ENCODE measurements around the gene REN. TPM values are rescaled to one million over a fixed set of nuclear protein-coding genes. Genes with fewer than 3 reads are reported as not detected.

Gene REN
- total RNA-seq, 2 experiments from 2014 or later = not detected

DNA sequence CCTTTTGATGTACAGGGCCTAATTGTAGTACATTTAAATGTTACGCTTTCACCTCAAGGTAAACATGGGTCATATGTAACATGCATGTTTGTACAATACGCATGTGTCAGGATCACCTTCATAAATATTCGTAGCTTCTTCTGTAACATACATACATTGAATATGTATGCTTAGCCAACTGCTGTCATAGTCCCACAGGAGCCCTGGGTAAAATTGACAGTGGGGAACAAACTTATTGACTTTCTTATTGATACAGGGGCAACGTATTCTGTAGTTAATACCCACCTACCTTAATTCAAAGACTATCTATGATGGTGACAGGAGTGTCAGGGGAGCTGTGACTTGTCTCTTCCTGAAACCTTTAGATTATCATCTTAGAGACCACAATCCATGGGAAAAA lies 3.7 kb upstream of the REN start:
- CTCF ChIA-PET = interaction anchor here (0.7 to 8.7 kb wide), 2 partner anchors 37 to 229 kb away, joined by 3 to 68 read pairs; no protein-coding TSS in a partner anchor
- no peaks in the 10 kb centered on the region for H3K4me1 Mint-ChIP-seq (ENCODE audit: low read depth)
- DNase-seq = no peak
- no peak overlapping the region for H3K4me3 Mint-ChIP-seq
- peaks cover 7% of the 10 kb centered on the region for H3K27me3 Mint-ChIP-seq
- H3K36me3 Mint-ChIP-seq = peaks cover 11% of the 10 kb centered on the region
- intact Hi-C loops (cut with micrococcal nuclease) = no loop called here
- H3K27ac Mint-ChIP-seq = no peak overlapping the region
- POLR2A ChIA-PET = no interaction called here
- H3K9me3 Mint-ChIP-seq = peaks cover 46% of the 10 kb centered on the region

DNA sequence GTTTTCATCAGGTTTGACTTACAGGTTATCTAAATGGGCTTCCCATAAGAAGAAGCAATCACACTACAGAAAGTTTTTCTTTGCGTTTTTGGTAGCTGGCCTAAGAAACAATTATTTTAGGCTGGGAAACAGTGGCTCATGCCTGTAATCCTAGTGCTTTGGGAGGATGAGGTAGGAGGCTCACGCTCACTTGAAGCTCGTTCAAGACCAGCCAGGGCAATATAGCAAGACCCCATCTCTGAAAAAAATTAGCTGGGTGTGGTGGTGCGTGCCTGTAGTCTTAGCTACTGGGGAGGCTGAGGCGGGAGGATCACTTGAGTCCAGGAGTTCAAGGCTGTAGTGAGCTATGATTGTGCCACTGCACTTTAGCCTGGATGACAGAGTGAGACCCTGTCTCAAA lies 1.6 kb upstream of the REN start:
- H3K27ac Mint-ChIP-seq = no peak overlapping the region
- ChIA-PET POLR2A (no interaction called here), CTCF (interaction anchor here (0.6 to 8.7 kb wide), 5 partner anchors 39 to 640 kb away, joined by 3 to 90 read pairs (median 68); partner anchors contain the start of gene PLEKHA6)
- DNase-seq = no peak
- peaks cover 46% of the 10 kb centered on the region for H3K9me3 Mint-ChIP-seq
- no peaks in the 10 kb centered on the region for H3K4me1 Mint-ChIP-seq (ENCODE audit: low read depth)
- H3K27me3 Mint-ChIP-seq = peaks cover 5% of the 10 kb centered on the region
- H3K4me3 Mint-ChIP-seq = no peak overlapping the region
- peaks cover 11% of the 10 kb centered on the region for H3K36me3 Mint-ChIP-seq
- intact Hi-C loops (cut with micrococcal nuclease) = no loop called here

DNA sequence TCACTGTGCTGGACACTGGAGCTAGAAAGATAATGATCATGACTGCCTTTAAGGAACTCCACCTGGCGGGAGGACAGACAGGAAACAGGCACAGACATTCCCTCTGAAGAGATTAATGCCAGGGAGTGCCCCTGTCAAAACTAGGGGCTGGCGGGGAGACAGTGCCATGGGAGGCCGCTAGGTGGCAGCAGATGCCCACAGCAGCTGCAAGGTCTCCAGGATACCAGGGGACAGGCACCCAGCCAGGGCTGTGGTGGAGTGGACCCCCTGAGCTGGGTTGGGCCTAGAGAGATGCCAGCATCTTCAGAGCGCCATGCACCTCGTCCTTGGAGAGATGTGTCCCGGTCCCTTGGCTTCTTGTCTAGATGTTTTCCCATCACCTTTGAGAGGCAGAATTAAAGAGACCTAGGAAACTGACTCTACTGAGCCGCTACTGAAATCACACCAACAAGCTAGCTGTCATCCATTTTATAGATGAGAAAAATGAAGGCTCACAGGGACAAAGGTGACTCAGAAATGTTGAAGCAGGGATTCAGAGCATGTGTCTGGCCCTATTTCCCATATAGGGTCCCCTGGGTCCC lies 3.6 kb downstream of the REN start:
- no peaks in the 10 kb centered on the region for H3K4me1 Mint-ChIP-seq (ENCODE audit: low read depth)
- peaks cover 6% of the 10 kb centered on the region for H3K27me3 Mint-ChIP-seq

DNA sequence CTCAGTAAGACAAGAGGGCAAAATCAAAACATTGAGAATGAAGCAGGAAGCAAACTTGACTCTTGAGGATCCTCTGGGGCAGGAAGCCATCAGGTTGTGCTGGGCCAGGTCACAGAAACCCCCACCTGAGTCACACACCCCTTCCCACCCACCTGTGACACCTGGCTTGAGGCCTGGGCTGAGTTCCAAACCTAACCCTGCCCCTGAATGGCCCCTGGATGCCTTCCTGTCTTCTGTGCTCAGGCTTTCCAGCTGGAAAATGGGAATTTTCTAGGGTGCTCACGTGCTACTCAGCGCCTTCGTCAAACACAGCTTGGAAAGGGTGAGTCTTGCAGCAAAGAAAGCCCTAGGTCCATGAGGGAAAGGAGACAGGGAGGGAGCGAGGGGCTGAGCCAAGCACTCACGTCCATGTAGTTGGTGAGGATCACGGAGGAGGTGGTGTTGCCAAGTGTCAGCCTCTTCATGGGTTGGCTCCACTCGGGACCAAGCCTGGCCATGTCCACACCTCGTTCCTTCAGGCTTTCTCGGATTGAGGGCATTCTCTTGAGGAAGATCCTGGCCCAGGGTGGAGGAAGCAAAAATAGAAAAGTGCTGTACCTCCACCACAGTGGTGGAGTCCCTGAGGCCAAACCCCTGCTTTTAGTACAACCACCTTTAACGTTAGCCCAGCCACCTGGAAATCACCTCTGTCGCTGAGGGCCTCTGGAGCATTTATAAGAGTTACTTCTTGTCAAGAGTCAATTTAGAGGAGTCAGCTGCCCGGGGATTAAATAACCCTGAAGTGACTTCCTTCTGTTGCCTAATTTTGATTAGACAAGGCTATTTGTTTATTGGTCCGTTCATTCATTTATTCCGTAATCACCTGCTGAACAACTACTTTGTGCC lies 4.3 kb downstream of the REN start:
- DNase-seq = no peak
- H3K4me1 Mint-ChIP-seq (ENCODE audit: low read depth) = no peaks in the 10 kb centered on the region
- H3K4me3 Mint-ChIP-seq = no peak overlapping the region
- peaks cover 6% of the 10 kb centered on the region for H3K27me3 Mint-ChIP-seq
- H3K27ac Mint-ChIP-seq = no peak overlapping the region
- ChIA-PET CTCF (interaction anchor here (0.6 to 8.7 kb wide), 25 partner anchors 10 to 330 kb away, joined by 3 to 90 read pairs (median 4); partner anchors contain the start of gene PLEKHA6), POLR2A (no interaction called here)
- no peaks in the 10 kb centered on the region for H3K36me3 Mint-ChIP-seq
- intact Hi-C loops (cut with micrococcal nuclease) = loop anchor here (1.0 to 2.0 kb wide), 4 partner anchors 45 to 341 kb away; no protein-coding TSS in a partner anchor
- no peaks in the 10 kb centered on the region for H3K9me3 Mint-ChIP-seq

More for the DNA sequence above, 3.6 kb downstream of the REN start:
- Mint-ChIP-seq H3K9me3 (peaks cover 5% of the 10 kb centered on the region), H3K4me3 (no peak overlapping the region), H3K27ac (no peak overlapping the region), H3K36me3 (no peaks in the 10 kb centered on the region)
- ChIA-PET POLR2A (no interaction called here), CTCF (interaction anchor here (0.6 to 8.7 kb wide), 40 partner anchors 8 to 609 kb away, joined by 3 to 90 read pairs (median 4); partner anchors contain the start of genes GOLT1A and PLEKHA6)
- peak; percentile 86 for DNase-seq
- intact Hi-C loops (cut with micrococcal nuclease) = loop anchor here (1.0 to 2.0 kb wide), 4 partner anchors 45 to 340 kb away; no protein-coding TSS in a partner anchor

DNA sequence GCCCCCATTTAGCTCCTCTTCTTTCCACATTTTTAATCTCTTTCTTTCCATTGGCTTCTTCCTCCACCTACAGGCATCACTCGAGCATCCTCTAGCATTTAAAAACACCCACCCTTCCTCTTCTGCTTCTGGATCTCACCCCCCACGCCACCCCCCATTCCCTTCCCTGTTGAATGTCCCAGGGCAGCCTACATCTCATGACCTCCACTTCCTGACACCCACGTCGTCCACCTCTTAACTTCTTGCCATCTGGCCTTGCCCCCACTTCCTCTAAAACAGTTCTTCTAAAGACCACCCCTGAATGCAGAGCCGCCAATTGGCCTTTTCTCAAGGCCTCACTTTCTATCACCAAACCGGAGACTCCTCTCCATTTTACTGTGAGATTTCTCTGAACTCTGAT lies 8.2 kb downstream of the REN start:
- Mint-ChIP-seq H3K27me3 (peaks cover 2% of the 10 kb centered on the region), H3K27ac (no peak overlapping the region), H3K4me3 (no peak overlapping the region), H3K36me3 (no peaks in the 10 kb centered on the region), H3K9me3 (no peaks in the 10 kb centered on the region), H3K4me1 (ENCODE audit: low read depth) (no peaks in the 10 kb centered on the region)
- intact Hi-C loops (cut with micrococcal nuclease) = no loop called here
- no peak for DNase-seq
- ChIA-PET POLR2A (no interaction called here), CTCF (interaction anchor here (1.0 to 3.2 kb wide), 3 partner anchors 49 to 649 kb away, joined by 3 to 21 read pairs (median 7); no protein-coding TSS in a partner anchor)

DNA sequence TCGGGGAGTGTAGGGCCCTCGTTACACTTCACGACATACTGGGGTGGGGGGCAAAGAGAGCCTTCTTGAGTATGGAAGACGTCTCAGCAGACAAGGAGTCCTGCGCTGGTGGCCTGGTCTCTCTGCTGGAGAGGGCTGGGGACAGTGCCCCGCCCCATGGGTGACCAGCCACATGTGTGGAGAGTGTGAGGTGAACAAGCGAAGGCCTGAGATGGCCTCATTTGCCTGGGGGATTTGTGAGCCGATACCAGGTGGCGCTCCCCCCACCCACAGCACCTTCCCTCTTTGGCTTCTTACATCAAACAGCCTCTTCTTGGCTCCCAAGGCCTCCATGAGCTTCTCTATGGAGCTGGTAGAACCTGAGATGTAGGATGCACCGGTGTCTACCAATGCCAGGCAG lies 10.3 kb downstream of the REN start:
- Mint-ChIP-seq H3K4me3 (no peak overlapping the region), H3K27ac (no peak overlapping the region), H3K27me3 (no peaks in the 10 kb centered on the region), H3K9me3 (no peaks in the 10 kb centered on the region), H3K4me1 (ENCODE audit: low read depth) (peaks cover 3% of the 10 kb centered on the region), H3K36me3 (no peaks in the 10 kb centered on the region)
- no peak for DNase-seq
- CTCF ChIA-PET = no interaction called here
- POLR2A ChIA-PET = interaction anchor here (0.7 kb wide), 1 partner anchor 18 kb away, joined by 3 read pairs; no protein-coding TSS in a partner anchor
- intact Hi-C loops (cut with micrococcal nuclease) = no loop called here

DNA sequence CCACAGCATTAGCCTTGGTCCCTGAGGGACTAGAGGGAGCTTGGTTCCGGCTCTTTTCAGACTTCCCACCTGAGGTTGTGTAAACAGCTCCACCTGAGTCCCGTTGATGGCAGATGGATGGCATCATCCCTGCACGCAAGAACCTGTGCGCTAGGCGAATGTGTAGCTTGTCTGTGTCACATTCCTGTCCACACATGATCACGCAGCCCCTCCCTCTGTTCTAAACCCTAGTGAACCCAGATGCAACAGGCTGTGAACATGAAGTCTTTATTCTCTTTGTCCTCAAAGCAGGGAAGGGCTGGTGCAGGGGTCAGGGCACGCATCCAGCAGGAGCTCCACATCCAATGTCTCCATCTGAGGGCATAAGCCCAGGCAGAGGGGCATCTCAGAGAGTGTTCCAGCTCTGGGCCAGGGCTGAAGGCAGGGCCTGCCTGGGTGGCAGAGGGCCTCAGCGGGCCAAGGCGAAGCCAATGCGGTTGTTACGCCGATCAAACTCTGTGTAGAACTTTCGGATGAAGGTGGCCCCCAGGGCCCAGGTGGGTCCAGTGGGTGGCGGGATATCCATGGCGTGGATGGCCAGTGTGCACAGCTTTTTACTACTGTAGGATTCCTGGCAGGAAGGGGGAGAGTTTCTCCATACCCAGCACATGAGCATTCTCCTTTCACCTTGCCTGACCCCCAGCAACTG lies 11.4 kb downstream of the REN start:
- Mint-ChIP-seq H3K9me3 (no peaks in the 10 kb centered on the region), H3K4me3 (no peak overlapping the region), H3K4me1 (ENCODE audit: low read depth) (peaks cover 3% of the 10 kb centered on the region), H3K36me3 (no peaks in the 10 kb centered on the region), H3K27ac (no peak overlapping the region), H3K27me3 (no peaks in the 10 kb centered on the region)
- DNase-seq = no peak
- CTCF ChIA-PET = interaction anchor here (1.1 to 1.7 kb wide), 3 partner anchors 9 to 244 kb away, joined by 5 to 7 read pairs (median 5); no protein-coding TSS in a partner anchor
- intact Hi-C loops (cut with micrococcal nuclease) = no loop called here
- POLR2A ChIA-PET = no interaction called here

DNA sequence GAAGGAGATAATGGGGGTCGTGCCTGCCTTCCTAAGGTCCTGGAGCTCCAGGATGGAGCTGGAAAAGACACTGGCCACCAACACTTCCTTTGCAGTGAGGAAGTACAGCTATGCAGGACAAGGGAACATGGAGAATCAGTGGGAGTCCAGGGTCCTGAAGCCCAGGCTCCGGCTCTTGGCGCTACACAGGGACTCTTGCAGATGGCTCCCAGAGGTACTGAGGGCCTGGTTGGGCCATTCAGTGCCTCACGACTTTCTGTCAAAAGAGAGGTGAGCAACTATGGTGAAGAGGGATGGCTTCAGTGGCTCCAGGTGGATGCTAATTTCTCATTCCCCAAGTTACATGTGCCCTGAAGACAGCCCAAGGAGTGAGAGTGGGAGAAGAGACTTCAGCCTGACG lies 12.5 kb downstream of the REN start:
- no peaks in the 10 kb centered on the region for H3K36me3 Mint-ChIP-seq
- intact Hi-C loops (cut with micrococcal nuclease) = no loop called here
- no peak for DNase-seq
- no peak overlapping the region for H3K4me3 Mint-ChIP-seq
- H3K27ac Mint-ChIP-seq = no peak overlapping the region
- peaks cover 3% of the 10 kb centered on the region for H3K4me1 Mint-ChIP-seq (ENCODE audit: low read depth)
- ChIA-PET CTCF (interaction anchor here (1.7 to 1.9 kb wide), 2 partner anchors 9 to 245 kb away, joined by 5 to 8 read pairs; no protein-coding TSS in a partner anchor), POLR2A (no interaction called here)
- H3K9me3 Mint-ChIP-seq = no peaks in the 10 kb centered on the region
- H3K27me3 Mint-ChIP-seq = no peaks in the 10 kb centered on the region

DNA sequence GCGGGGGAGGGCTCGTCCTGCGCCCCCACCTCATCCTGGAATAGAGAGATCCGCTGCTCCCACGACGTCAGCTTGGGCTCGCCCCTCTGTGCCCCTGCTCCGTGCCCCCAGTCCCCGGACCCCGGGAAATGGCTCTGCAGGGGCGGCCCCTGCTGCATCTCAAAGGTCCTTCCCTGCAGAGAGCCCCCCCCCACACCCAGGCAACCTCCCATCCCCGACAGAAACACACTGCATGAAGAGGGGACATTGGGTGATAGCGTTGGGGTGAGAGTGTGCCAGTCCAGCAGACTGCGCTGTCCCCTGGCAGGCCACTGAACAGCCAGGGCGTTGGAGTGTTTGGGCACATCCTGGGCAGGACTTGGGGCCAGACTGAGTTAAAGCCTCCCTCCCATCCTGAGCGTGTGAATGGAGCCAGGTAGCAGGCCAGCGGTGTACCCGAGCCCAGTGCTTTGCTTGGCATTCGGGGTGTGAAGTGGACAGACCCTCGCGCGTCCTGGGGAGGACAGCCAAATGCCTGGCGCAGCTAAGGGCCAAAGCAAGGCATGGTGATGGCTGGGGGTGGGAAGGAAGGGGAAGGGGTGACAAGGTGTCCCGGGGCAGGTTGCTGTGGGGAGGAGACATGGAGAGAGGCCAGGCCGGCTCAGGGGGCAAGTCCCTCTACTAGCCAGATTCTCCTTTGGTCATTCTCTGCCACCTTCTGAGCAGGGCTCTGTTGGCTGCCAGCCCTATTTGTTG lies 13.7 kb downstream of the REN start:
- Mint-ChIP-seq H3K9me3 (no peaks in the 10 kb centered on the region), H3K27me3 (no peaks in the 10 kb centered on the region), H3K4me1 (ENCODE audit: low read depth) (peaks cover 3% of the 10 kb centered on the region), H3K27ac (no peak overlapping the region), H3K36me3 (no peaks in the 10 kb centered on the region), H3K4me3 (peak overlapping the region; percentile 57)
- no peak for DNase-seq
- ChIA-PET POLR2A (no interaction called here), CTCF (interaction anchor here (0.7 to 1.9 kb wide), 5 partner anchors 10 to 246 kb away, joined by 3 to 8 read pairs (median 4); partner anchors contain the start of gene GOLT1A)
- intact Hi-C loops (cut with micrococcal nuclease) = no loop called here

DNA sequence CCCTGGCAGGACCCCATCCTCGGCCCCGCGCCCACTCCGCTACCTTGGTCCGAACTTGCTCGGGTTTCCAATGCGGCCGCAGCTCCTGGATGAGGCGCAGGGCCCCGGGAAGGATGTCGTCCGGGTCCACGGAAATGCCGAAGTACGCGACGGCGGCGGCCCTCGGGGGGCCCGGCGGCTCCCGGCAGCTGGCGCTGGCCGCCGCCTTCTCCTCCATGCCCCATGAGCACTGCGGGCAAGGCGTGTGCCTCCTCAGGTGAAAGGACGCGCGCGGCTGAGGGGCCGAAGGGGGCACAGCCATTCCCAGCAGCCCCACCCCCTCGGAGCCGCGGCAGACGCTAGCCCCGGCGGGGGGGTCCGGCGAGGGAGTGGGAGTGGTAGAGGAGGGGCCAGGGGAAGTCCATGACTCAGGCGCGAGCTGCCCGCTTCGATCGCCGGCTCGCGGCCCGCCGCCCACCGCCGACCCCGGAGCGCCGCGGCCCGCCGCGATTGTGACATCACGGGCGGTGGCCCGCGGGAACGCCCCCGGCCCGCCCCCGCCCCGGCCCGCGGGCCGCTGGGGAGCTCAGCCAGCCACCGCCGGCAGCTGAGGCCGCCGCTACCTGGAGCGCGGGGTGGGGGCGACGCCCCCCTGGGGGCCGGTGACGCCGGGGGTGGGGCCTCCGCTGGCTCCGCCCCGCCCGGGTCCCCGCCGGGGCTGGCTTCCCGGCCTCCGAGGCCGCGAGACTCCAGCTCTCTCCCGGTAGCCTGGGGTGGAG lies 14.4 kb downstream of the REN start, which contains the start of gene ETNK2:
ETNK2 (minus strand) TSS at position 493 of the 758 bp plus-strand sequence; CDS start at position 301, 192 bp downstream.
- CTCF ChIA-PET = interaction anchor here (0.7 to 1.8 kb wide), 6 partner anchors 9 to 247 kb away, joined by 3 to 5 read pairs (median 4); partner anchors contain the start of gene GOLT1A
- Mint-ChIP-seq H3K9me3 (no peaks in the 10 kb centered on the region), H3K4me3 (peak within 1 kb of the TSS; percentile 57), H3K36me3 (no peaks in the 10 kb centered on the region), H3K27me3 (no peaks in the 10 kb centered on the region), H3K4me1 (ENCODE audit: low read depth) (peaks cover 3% of the 10 kb centered on the region), H3K27ac (no peak within 1 kb of the TSS)
- DNase-seq = peak; percentile 55
- POLR2A ChIA-PET = no interaction called here
- intact Hi-C loops (cut with micrococcal nuclease) = no loop called here
